Uterus (tissue), 4 donors: Measurements from ENCODE around the gene SP6. TPM values are rescaled to one million over a fixed set of nuclear protein-coding genes. Genes with fewer than 3 reads are reported as not detected.

ENCODE experiments used
- DNase-seq, 2 donors: peaks; one replicate each; pipeline ENCODE4 v3.0.0-alpha.2; 2019 to 2020
- H3K27ac ChIP-seq, 2 donors: fragments of 200-600 bp; sonication (generic); 1 replicate in 1 of 2; 2 replicates in 1 of 2; pipeline ENCODE4 v1.5.1; 2016 to 2018
- H3K27me3 ChIP-seq, 2 donors: fragments of 200-600 bp; sonication (generic); one replicate each; pipeline ENCODE4 v1.5.1; 2018 to 2019; ENCODE audit warnings: control low read depth in 1 of 2
- H3K36me3 ChIP-seq, 2 donors: fragments of 200-600 bp; sonication (generic); one replicate each; pipeline ENCODE4 v1.5.1; 2019; ENCODE audit warnings: control low read depth in 1 of 2
- H3K4me1 ChIP-seq, 2 donors: fragments of 200-600 bp; sonication (generic); one replicate each; pipeline ENCODE4 v1.5.1; 2018 to 2019; ENCODE audit warnings: control low read depth in 1 of 2
- H3K4me3 ChIP-seq, 2 donors: fragments of 200-600 bp; sonication (generic); 1 replicate in 1 of 2; 2 replicates in 1 of 2; pipeline ENCODE4 v1.5.1; 2018 to 2019; ENCODE audit warnings: mild to moderate bottlenecking in 1 of 2
- H3K9me3 ChIP-seq, 2 donors: fragments of 200-600 bp; sonication (generic); one replicate each; pipeline ENCODE4 v1.5.1; 2019; ENCODE audit warnings: control low read depth in 1 of 2
- POLR2A ChIP-seq, 2 donors: fragments of 450-650 bp; IDR thresholded peaks; one replicate each; pipeline ENCODE4 v1.6.1; 2016; ENCODE audit warnings: antibody characterized with exemption in 2 of 2, mild to moderate bottlenecking in 1 of 2, moderate library complexity in 1 of 2
- intact Hi-C: fragments of 100-400 bp; cut with DNase I; formaldehyde crosslinking; loops from one replicate; pipeline ENCODE4 v1.15.1; 2023; ENCODE audit warnings: low total_unique reads
- total RNA-seq, 4 donors: library from RNA; depleted of rRNA in 3 of 4; stranded (reverse); fragments of >200 nt in 3 of 4; gene quantifications; one replicate each; pipeline versions ENCODE4 v1.1.0 to v1.2.4, GENCODE V29; 2014 to 2023
- TF ChIP-seq, protein P1 (sequence below), 4 experiments: fragments of 200-600 bp in 2 of 4; fragments of 450-650 bp in 2 of 4; sonication (generic) in 2 of 4; IDR thresholded peaks; one replicate each; pipeline ENCODE4 v1.5.1; 2016 to 2019; ENCODE audit warnings: antibody characterized with exemption in 4 of 4, mild to moderate bottlenecking in 2 of 4, moderate library complexity in 1 of 4
- donor health status: DM: yes; HTN: yes; CAD: no.

Gene SP6
- total RNA-seq, 4 donors from 2014 or later: 1.4 to 1.5 TPM; not detected in 2

DNA sequence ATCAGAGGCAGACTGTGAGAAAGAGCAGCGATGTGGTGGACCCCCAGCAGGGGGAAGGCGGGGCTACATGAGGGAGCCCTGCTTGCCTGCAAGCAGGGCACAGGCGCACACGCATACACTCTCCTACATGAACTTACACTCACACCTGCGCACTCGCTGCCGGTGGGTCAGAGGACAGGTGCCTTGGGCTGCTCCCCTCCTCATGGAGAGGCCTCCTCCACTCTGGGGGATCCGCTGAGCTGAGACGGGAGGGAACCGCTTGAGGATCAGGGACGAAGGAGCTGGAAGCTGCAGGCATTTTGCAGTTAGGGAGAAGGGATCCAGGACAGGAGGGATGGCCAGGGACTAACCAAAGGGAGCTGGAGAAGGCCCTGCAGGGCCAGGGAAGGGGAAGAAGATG, 43.5 kb downstream of the SP6 start:
- intact Hi-C loops: no loop called here
- TF ChIP-seq POLR2A (IDR thresholded peaks at IDR 0.05): no peak
- TF ChIP-seq, protein P1, sequence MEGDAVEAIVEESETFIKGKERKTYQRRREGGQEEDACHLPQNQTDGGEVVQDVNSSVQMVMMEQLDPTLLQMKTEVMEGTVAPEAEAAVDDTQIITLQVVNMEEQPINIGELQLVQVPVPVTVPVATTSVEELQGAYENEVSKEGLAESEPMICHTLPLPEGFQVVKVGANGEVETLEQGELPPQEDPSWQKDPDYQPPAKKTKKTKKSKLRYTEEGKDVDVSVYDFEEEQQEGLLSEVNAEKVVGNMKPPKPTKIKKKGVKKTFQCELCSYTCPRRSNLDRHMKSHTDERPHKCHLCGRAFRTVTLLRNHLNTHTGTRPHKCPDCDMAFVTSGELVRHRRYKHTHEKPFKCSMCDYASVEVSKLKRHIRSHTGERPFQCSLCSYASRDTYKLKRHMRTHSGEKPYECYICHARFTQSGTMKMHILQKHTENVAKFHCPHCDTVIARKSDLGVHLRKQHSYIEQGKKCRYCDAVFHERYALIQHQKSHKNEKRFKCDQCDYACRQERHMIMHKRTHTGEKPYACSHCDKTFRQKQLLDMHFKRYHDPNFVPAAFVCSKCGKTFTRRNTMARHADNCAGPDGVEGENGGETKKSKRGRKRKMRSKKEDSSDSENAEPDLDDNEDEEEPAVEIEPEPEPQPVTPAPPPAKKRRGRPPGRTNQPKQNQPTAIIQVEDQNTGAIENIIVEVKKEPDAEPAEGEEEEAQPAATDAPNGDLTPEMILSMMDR (IDR thresholded peaks at IDR 0.05): no peak

GRCh38 chr17:47806913-47807255, 44.1 kb downstream of the SP6 start:
- intact Hi-C loops: no loop called here
- no peak overlapping the region for H3K4me3 ChIP-seq
- no peaks in the 10 kb centered on the region for H3K27me3 ChIP-seq
- no peaks in the 10 kb centered on the region for H3K36me3 ChIP-seq
- no peak overlapping the region for H3K27ac ChIP-seq
- TF ChIP-seq, protein P1 (IDR thresholded peaks at IDR 0.05): no peak
- TF ChIP-seq POLR2A (IDR thresholded peaks at IDR 0.05): no peak
- no peaks in the 10 kb centered on the region for H3K4me1 ChIP-seq
- DNase-seq: no peak
- no peaks in the 10 kb centered on the region for H3K9me3 ChIP-seq

More for the DNA sequence above, 43.5 kb downstream of the SP6 start:
- Histone ChIP-seq H3K27me3 (no peaks in the 10 kb centered on the region), H3K36me3 (no peaks in the 10 kb centered on the region), H3K9me3 (no peaks in the 10 kb centered on the region), H3K4me1 (no peaks in the 10 kb centered on the region), H3K27ac (no peak overlapping the region), H3K4me3 (no peak overlapping the region)
- no peak for DNase-seq

GRCh38 chr17:47806026-47806912, 44.7 kb downstream of the SP6 start:
- Histone ChIP-seq H3K4me3 (no peak overlapping the region), H3K27me3 (no peaks in the 10 kb centered on the region), H3K36me3 (no peaks in the 10 kb centered on the region), H3K9me3 (no peaks in the 10 kb centered on the region), H3K27ac (no peak overlapping the region), H3K4me1 (no peaks in the 10 kb centered on the region)
- intact Hi-C loops: no loop called here
- no peak for TF ChIP-seq POLR2A (IDR thresholded peaks at IDR 0.05)
- TF ChIP-seq, protein P1 (IDR thresholded peaks at IDR 0.05): no peak
- no peak for DNase-seq

GRCh38 chr17:47804461-47804860, 46.5 kb downstream of the SP6 start:
- H3K36me3 ChIP-seq: no peaks in the 10 kb centered on the region
- H3K9me3 ChIP-seq: no peaks in the 10 kb centered on the region
- H3K4me1 ChIP-seq: no peaks in the 10 kb centered on the region
- DNase-seq: no peak
- H3K27ac ChIP-seq: no peak overlapping the region
- H3K27me3 ChIP-seq: no peaks in the 10 kb centered on the region
- H3K4me3 ChIP-seq: no peak overlapping the region
- intact Hi-C loops: no loop called here
- TF ChIP-seq, protein P1 (IDR thresholded peaks at IDR 0.05): no peak
- TF ChIP-seq POLR2A (IDR thresholded peaks at IDR 0.05): no peak

DNA sequence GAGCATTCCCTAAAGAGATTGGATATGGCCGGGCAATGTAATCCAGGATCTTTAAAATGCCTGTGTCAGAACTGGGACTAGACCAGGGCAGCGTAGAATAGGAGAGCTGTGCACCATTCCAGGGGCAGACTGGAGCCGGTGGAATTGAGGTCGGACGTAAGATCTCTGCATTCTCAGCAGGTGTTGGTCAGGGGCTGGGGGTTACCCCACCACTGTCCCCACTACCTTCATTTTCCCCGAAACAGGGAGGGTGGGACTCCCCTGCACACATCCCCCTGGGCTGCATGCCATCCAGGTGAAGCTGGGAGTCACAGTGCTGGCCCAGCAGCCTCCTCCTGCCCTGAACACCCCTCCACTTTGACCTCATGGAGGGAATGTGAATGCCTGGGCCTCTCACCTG, 47.2 kb downstream of the SP6 start:
- H3K27ac ChIP-seq: no peak overlapping the region
- no peaks in the 10 kb centered on the region for H3K4me1 ChIP-seq
- no peaks in the 10 kb centered on the region for H3K36me3 ChIP-seq
- intact Hi-C loops: no loop called here
- no peak overlapping the region for H3K4me3 ChIP-seq
- no peak for DNase-seq
- H3K9me3 ChIP-seq: no peaks in the 10 kb centered on the region
- no peaks in the 10 kb centered on the region for H3K27me3 ChIP-seq
- TF ChIP-seq POLR2A (IDR thresholded peaks at IDR 0.05): no peak
- TF ChIP-seq, protein P1 (IDR thresholded peaks at IDR 0.05): no peak
